Keratinocyte (primary cell): ENCODE results near the gene C16orf46. TPM values are rescaled to one million over a fixed set of nuclear protein-coding genes. Genes with fewer than 3 reads are reported as not detected.

Experiments used
- DNase-seq: peaks from one replicate; pipeline ENCODE4 v3.0.0-alpha.2; 2011; ENCODE audit warnings: low read depth, missing footprints, low spot score
- FAIRE-seq: peaks from 2 replicates; lab custom pipeline; 2011; peaks lifted over from hg19 to GRCh38; lab: Jason Lieb, UNC
- H2AFZ ChIP-seq: 2 replicates; pipeline ENCODE4 v1.6.0; 2012; ENCODE audit warnings: low read length, control low read depth, inconsistent platforms; ENCODE audit not compliant: control insufficient read depth
- H3K27ac ChIP-seq: 2 replicates; pipeline ENCODE4 v1.5.1; 2011; ENCODE audit warnings: low read length; ENCODE audit not compliant: control insufficient read depth, insufficient read depth
- H3K27me3 ChIP-seq: 3 replicates; pipeline ENCODE4 v1.6.0; 2011; ENCODE audit warnings: low read length; ENCODE audit not compliant: control insufficient read depth, insufficient read depth; ENCODE audit errors: extremely low read depth
- H3K36me3 ChIP-seq, 2 experiments: 2 replicates in 1 of 2; 3 replicates in 1 of 2; pipeline ENCODE4 v1.5.1; 2011; ENCODE audit warnings: low read length in 2 of 2, mild to moderate bottlenecking in 1 of 2; ENCODE audit not compliant: control insufficient read depth in 2 of 2, insufficient read depth in 2 of 2; ENCODE audit errors: extremely low read depth in 1 of 2
- H3K4me1 ChIP-seq: 3 replicates; pipeline ENCODE4 v1.5.1; 2011; ENCODE audit warnings: low read length; ENCODE audit not compliant: control insufficient read depth, insufficient read depth; ENCODE audit errors: extremely low read depth
- H3K4me2 ChIP-seq: 3 replicates; pipeline ENCODE4 v1.6.0; 2011; ENCODE audit warnings: low read depth, low read length; ENCODE audit not compliant: control insufficient read depth, insufficient read depth; ENCODE audit errors: extremely low read depth
- H3K4me3 ChIP-seq, 3 experiments: fragments of 200-600 bp in 1 of 3; sonication (generic) in 1 of 3; 2 replicates in 2 of 3; 3 replicates in 1 of 3; pipeline ENCODE4 v1.5.1; 2011 to 2016; ENCODE audit warnings: low read length in 3 of 3, mild to moderate bottlenecking in 3 of 3, control low read depth in 2 of 3, inconsistent platforms in 1 of 3, low read depth in 1 of 3, mixed read lengths in 1 of 3, mixed run types in 1 of 3, moderate library complexity in 1 of 3; ENCODE audit not compliant: control insufficient read depth in 2 of 3, insufficient read depth in 2 of 3; ENCODE audit errors: extremely low read depth in 1 of 3
- H3K79me2 ChIP-seq: 2 replicates; pipeline ENCODE4 v1.6.0; 2012; ENCODE audit warnings: low read length; ENCODE audit not compliant: control insufficient read depth, insufficient read depth
- H3K9ac ChIP-seq: 3 replicates; pipeline ENCODE4 v1.6.0; 2011; ENCODE audit warnings: low read length; ENCODE audit not compliant: control insufficient read depth, insufficient read depth; ENCODE audit errors: extremely low read depth
- H3K9me1 ChIP-seq: 3 replicates; pipeline ENCODE4 v1.6.0; 2011; ENCODE audit warnings: low read length; ENCODE audit not compliant: control insufficient read depth, insufficient read depth; ENCODE audit errors: extremely low read depth
- H3K9me3 ChIP-seq: 2 replicates; pipeline ENCODE4 v1.5.1; 2012; ENCODE audit warnings: low read depth, low read length; ENCODE audit not compliant: control insufficient read depth
- H4K20me1 ChIP-seq: 3 replicates; pipeline ENCODE4 v1.6.0; 2011; ENCODE audit warnings: low read length; ENCODE audit not compliant: control insufficient read depth, insufficient read depth; ENCODE audit errors: extremely low read depth
- EZH2 ChIP-seq: IDR thresholded peaks from one replicate; pipeline ENCODE4 v1.6.1; 2012; ENCODE audit warnings: inconsistent platforms, mild to moderate bottlenecking, low read length, moderate library complexity
- dilution Hi-C: fragments of 300-500 bp; cut with MboI; formaldehyde crosslinking; loops from one replicate; pipeline ENCODE4 v1.7.0; 2020; ENCODE audit warnings: low sequenced_read_pairs; ENCODE audit not compliant: extremely low pct_ligation_motif_present
- polyA plus RNA-seq, 5 experiments: library from polyadenylated mRNA; depleted of rRNA in 3 of 5; stranded (reverse) in 3 of 5; stranded (forward) in 1 of 5; unstranded in 1 of 5; fragments of >200 nt; gene quantifications; 1 replicate in 1 of 5; 2 replicates in 3 of 5; 3 replicates in 1 of 5; pipeline versions ENCODE4 v1.2.1 to v1.2.3, GENCODE V29; 2011 to 2012; ENCODE audit warnings: missing spikeins in 2 of 5, low read depth in 1 of 5, low replicate concordance in 1 of 5
- TF ChIP-seq, protein P1 (sequence below), 3 experiments: IDR thresholded peaks in 1 of 3; conservative IDR thresholded peaks in 1 of 3; optimal IDR thresholded peaks in 1 of 3; 2 replicates in 2 of 3; 3 replicates in 1 of 3; pipeline versions ENCODE3 to v1.5.1; 2011; ENCODE audit warnings: low read length in 3 of 3, mild to moderate bottlenecking in 3 of 3, moderate library complexity in 2 of 3, control low read depth in 1 of 3, inconsistent platforms in 1 of 3; ENCODE audit not compliant: insufficient read depth in 2 of 3; ENCODE audit errors: extremely low read depth in 1 of 3

Gene C16orf46
- polyA plus RNA-seq, 1 donor (not counting 4 experiments of a cell fraction or from before 2014, with no cell fraction given): 0.30 TPM

DNA sequence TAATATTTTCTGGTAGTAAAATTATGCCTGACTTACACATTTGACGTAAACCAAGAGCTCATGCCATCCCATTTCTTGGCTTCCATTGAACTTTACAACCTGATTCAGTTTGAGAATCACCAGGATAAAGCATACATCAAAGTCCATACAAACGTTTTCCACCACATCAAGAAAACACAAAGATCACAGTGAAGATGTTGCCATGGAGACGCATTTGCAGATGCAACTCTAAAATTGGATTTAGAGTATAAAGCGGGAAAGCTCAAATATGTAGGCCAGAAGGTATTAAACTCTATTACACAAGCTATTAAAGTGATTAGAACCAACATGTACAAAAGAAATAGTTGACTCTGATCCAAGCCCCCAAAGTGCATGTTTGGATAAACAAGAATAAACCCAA lies 10.4 kb downstream of the C16orf46 start:
- FAIRE-seq (no peak), DNase-seq (no peak)
- Histone ChIP-seq H3K4me2 (no peak overlapping the region), H3K4me3 (no peak overlapping the region), H3K79me2 (no peaks in the 10 kb centered on the region), H3K36me3 (no peaks in the 10 kb centered on the region), H3K9ac (no peak overlapping the region), H2AFZ (no peak overlapping the region), H4K20me1 (no peaks in the 10 kb centered on the region), H3K27ac (no peak overlapping the region), H3K9me3 (no peaks in the 10 kb centered on the region), H3K4me1 (peaks cover 2% of the 10 kb centered on the region), H3K9me1 (no peaks in the 10 kb centered on the region), H3K27me3 (no peaks in the 10 kb centered on the region)
- dilution Hi-C loops: no loop called here
- no peak for TF ChIP-seq EZH2
- TF ChIP-seq, protein P1, sequence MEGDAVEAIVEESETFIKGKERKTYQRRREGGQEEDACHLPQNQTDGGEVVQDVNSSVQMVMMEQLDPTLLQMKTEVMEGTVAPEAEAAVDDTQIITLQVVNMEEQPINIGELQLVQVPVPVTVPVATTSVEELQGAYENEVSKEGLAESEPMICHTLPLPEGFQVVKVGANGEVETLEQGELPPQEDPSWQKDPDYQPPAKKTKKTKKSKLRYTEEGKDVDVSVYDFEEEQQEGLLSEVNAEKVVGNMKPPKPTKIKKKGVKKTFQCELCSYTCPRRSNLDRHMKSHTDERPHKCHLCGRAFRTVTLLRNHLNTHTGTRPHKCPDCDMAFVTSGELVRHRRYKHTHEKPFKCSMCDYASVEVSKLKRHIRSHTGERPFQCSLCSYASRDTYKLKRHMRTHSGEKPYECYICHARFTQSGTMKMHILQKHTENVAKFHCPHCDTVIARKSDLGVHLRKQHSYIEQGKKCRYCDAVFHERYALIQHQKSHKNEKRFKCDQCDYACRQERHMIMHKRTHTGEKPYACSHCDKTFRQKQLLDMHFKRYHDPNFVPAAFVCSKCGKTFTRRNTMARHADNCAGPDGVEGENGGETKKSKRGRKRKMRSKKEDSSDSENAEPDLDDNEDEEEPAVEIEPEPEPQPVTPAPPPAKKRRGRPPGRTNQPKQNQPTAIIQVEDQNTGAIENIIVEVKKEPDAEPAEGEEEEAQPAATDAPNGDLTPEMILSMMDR (optimal IDR thresholded peaks at IDR 0.05 in 1 of 3, IDR thresholded peaks at IDR 0.05 in 1 of 3, conservative IDR thresholded peaks at IDR 0.05 in 1 of 3; ENCODE audit: extremely low read depth in 1 of 3, insufficient read depth in 2 of 3, low read length in 3 of 3): no peak

DNA sequence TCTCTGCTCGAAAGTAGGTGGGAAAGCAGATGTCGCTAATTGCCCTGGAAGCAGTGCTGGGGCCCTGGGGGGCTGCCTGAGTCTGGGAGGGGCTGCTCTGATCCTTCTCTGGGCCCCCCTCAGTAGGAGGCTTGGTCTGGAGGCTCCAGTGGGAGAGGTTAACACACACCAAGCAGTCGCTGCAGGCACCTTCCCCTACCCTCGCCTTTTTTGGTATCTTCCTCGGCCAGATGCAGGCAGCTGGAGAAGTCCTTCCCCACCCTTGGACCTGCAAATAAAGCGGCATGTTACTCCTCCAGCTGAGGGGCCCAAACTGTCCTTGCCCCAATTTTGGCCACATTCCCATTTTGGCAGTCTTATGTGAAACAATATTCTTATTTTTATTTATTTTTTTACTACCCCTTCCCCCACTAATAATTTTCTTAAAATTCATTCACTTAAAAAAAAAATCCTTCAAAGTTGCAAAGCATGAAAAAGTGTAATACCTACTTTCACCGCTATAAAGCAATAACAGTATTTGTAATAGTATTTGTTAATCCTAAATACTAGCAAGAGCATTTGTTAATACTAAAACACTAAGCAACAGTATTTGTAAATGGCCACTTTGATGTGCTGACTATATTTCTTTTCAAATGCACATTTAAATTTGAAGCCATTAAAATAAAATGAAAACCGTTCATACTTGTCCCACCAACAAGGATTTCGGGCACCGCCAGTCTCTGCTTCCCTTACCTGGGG lies 15.0 kb downstream of the C16orf46 start:
- no peaks in the 10 kb centered on the region for H3K79me2 ChIP-seq
- dilution Hi-C loops: no loop called here
- H3K9ac ChIP-seq: no peak overlapping the region
- no peaks in the 10 kb centered on the region for H3K9me1 ChIP-seq
- no peaks in the 10 kb centered on the region for H3K9me3 ChIP-seq
- no peaks in the 10 kb centered on the region for H3K4me1 ChIP-seq
- no peak overlapping the region for H3K27ac ChIP-seq
- no peaks in the 10 kb centered on the region for H4K20me1 ChIP-seq
- no peaks in the 10 kb centered on the region for H3K27me3 ChIP-seq
- FAIRE-seq (no peak), DNase-seq (no peak)
- no peak overlapping the region for H3K4me2 ChIP-seq
- no peaks in the 10 kb centered on the region for H3K36me3 ChIP-seq
- H3K4me3 ChIP-seq: no peak overlapping the region
- no peak overlapping the region for H2AFZ ChIP-seq
- TF ChIP-seq, protein P1 (optimal IDR thresholded peaks at IDR 0.05 in 1 of 3, IDR thresholded peaks at IDR 0.05 in 1 of 3, conservative IDR thresholded peaks at IDR 0.05 in 1 of 3; ENCODE audit: extremely low read depth in 1 of 3, insufficient read depth in 2 of 3, low read length in 3 of 3): no peak
- TF ChIP-seq EZH2: no peak
